GM12878 (cell line): ENCODE data around the gene CIAO2A.

Source experiments
- ATF2 ChIP-seq: IDR thresholded peaks from 2 replicates; pipeline ENCODE4 v1.6.1; 2012; ENCODE audit warnings: low read length, inconsistent platforms
- BHLHE40 ChIP-seq, 2 experiments: fragments of 450-650 bp in 1 of 2; IDR thresholded peaks; 2 replicates each; pipeline ENCODE4 v1.6.1; 2011 to 2017; ENCODE audit warnings: low read depth in 2 of 2, borderline replicate concordance in 1 of 2, improper control_type of control experiment in 1 of 2, low read length in 1 of 2, mild to moderate bottlenecking in 1 of 2
- EZH2 ChIP-seq: IDR thresholded peaks from 2 replicates; pipeline ENCODE4 v1.6.1; 2012; ENCODE audit warnings: low read depth, mild to moderate bottlenecking, control low read depth, inconsistent platforms, low read length, borderline replicate concordance; ENCODE audit not compliant: control insufficient read depth
- NFIC ChIP-seq: IDR thresholded peaks from 2 replicates; pipeline ENCODE4 v1.6.1; 2012; ENCODE audit warnings: low read depth, mild to moderate bottlenecking, inconsistent platforms, low read length, moderate library complexity
- NFYA ChIP-seq: IDR thresholded peaks from 2 replicates; pipeline ENCODE4 v1.6.1; 2011; ENCODE audit warnings: low read depth, mild to moderate bottlenecking, low read length, improper control_type of control experiment, borderline replicate concordance
- PBX3 ChIP-seq: IDR thresholded peaks from 2 replicates; pipeline ENCODE4 v1.6.1; 2011; ENCODE audit warnings: mild to moderate bottlenecking, low read depth, low read length, moderate library complexity; ENCODE audit not compliant: insufficient replicate concordance
- ZNF207 ChIP-seq: fragments of 450-650 bp; IDR thresholded peaks from 2 replicates; pipeline ENCODE4 v1.6.1; 2014; ENCODE audit warnings: antibody characterized with exemption, mild to moderate bottlenecking, borderline replicate concordance
- ZNF24 ChIP-seq: fragments of 450-650 bp; IDR thresholded peaks from 2 replicates; pipeline ENCODE4 v1.6.1; 2017; ENCODE audit warnings: antibody characterized with exemption, mild to moderate bottlenecking
- TF ChIP-seq, protein P1 (sequence below), 3 experiments: IDR thresholded peaks in 2 of 3; conservative IDR thresholded peaks in 1 of 3; 2 replicates each; pipeline ENCODE4 v1.5.1; 2011; ENCODE audit warnings: low read depth in 3 of 3, low read length in 3 of 3, mild to moderate bottlenecking in 3 of 3, control low read depth in 2 of 3, moderate library complexity in 2 of 3, inconsistent platforms in 1 of 3, mixed read lengths in 1 of 3; ENCODE audit not compliant: control insufficient read depth in 2 of 3, insufficient read depth in 1 of 3; ENCODE audit errors: extremely low read depth in 1 of 3

- TF ChIP-seq, protein P1, sequence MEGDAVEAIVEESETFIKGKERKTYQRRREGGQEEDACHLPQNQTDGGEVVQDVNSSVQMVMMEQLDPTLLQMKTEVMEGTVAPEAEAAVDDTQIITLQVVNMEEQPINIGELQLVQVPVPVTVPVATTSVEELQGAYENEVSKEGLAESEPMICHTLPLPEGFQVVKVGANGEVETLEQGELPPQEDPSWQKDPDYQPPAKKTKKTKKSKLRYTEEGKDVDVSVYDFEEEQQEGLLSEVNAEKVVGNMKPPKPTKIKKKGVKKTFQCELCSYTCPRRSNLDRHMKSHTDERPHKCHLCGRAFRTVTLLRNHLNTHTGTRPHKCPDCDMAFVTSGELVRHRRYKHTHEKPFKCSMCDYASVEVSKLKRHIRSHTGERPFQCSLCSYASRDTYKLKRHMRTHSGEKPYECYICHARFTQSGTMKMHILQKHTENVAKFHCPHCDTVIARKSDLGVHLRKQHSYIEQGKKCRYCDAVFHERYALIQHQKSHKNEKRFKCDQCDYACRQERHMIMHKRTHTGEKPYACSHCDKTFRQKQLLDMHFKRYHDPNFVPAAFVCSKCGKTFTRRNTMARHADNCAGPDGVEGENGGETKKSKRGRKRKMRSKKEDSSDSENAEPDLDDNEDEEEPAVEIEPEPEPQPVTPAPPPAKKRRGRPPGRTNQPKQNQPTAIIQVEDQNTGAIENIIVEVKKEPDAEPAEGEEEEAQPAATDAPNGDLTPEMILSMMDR (IDR thresholded peaks at IDR 0.05 in 2 of 3, conservative IDR thresholded peaks at IDR 0.05 in 1 of 3; ENCODE audit: control insufficient read depth in 2 of 3, extremely low read depth in 1 of 3, insufficient read depth in 1 of 3, low read depth in 3 of 3, low read length in 3 of 3): no peak
- TF ChIP-seq ZNF207 (no peak), BHLHE40 (IDR thresholded peaks at IDR 0.05; ENCODE audit: borderline replicate concordance in 1 of 2, low read depth in 2 of 2, low read length in 1 of 2) (no peak), EZH2 (no peak), NFIC (no peak), PBX3 (no peak), ZNF24 (no peak), NFYA (no peak), ATF2 (no peak)
These were observed 67.0 kb downstream of the CIAO2A start for GRCh38 chr15:64026591-64026990.
